Glutamatergic neuron (in vitro differentiated cells): ENCODE results near the gene BEAN1. TPM values are rescaled to one million over a fixed set of nuclear protein-coding genes. Genes with fewer than 3 reads are reported as not detected.

Source experiments
- DNase-seq: peaks from one replicate; pipeline ENCODE4 v3.0.0; 2022
- H3K27ac Mint-ChIP-seq: one replicate; pipeline ENCODE4 v1.8.0; 2020; ENCODE audit warnings: mild to moderate bottlenecking, mixed read lengths, inconsistent platforms; ENCODE audit not compliant: unreplicated experiment
- H3K27me3 Mint-ChIP-seq: one replicate; pipeline ENCODE4 v1.8.0; 2020; ENCODE audit warnings: mild to moderate bottlenecking, moderate library complexity, mixed read lengths, inconsistent platforms; ENCODE audit not compliant: unreplicated experiment
- H3K36me3 Mint-ChIP-seq: one replicate; pipeline ENCODE4 v1.8.0; 2020; ENCODE audit warnings: mild to moderate bottlenecking, mixed read lengths, inconsistent platforms; ENCODE audit not compliant: unreplicated experiment
- H3K4me1 Mint-ChIP-seq: one replicate; pipeline ENCODE4 v1.8.0; 2020; ENCODE audit warnings: mild to moderate bottlenecking, low read depth, mixed read lengths, inconsistent platforms; ENCODE audit not compliant: unreplicated experiment
- H3K4me3 Mint-ChIP-seq: one replicate; pipeline ENCODE4 v1.8.0; 2020; ENCODE audit warnings: mild to moderate bottlenecking, mixed read lengths, inconsistent platforms; ENCODE audit not compliant: unreplicated experiment
- H3K9me3 Mint-ChIP-seq: one replicate; pipeline ENCODE4 v1.8.0; 2020; ENCODE audit warnings: mild to moderate bottlenecking, moderate library complexity, mixed read lengths, inconsistent platforms; ENCODE audit not compliant: unreplicated experiment
- total RNA-seq: library from RNA; stranded (reverse); fragmentation: NEBNext Ultra II Directional; extraction: Animal tissue kit (Norgen Biotek cat#: 25700); gene quantifications from one replicate; pipeline ENCODE4 v1.2.1, GENCODE V29; 2021; ENCODE audit not compliant: unreplicated experiment
- TF ChIP-seq, protein P1 (sequence below): fragments of 200-600 bp; sonication (generic); IDR thresholded peaks from one replicate; pipeline ENCODE4 v1.5.0; 2021; ENCODE audit not compliant: partially characterized antibody, unreplicated experiment

The BEAN1 gene
- total RNA-seq, 1 donor from 2014 or later: 1.8 TPM

DNA sequence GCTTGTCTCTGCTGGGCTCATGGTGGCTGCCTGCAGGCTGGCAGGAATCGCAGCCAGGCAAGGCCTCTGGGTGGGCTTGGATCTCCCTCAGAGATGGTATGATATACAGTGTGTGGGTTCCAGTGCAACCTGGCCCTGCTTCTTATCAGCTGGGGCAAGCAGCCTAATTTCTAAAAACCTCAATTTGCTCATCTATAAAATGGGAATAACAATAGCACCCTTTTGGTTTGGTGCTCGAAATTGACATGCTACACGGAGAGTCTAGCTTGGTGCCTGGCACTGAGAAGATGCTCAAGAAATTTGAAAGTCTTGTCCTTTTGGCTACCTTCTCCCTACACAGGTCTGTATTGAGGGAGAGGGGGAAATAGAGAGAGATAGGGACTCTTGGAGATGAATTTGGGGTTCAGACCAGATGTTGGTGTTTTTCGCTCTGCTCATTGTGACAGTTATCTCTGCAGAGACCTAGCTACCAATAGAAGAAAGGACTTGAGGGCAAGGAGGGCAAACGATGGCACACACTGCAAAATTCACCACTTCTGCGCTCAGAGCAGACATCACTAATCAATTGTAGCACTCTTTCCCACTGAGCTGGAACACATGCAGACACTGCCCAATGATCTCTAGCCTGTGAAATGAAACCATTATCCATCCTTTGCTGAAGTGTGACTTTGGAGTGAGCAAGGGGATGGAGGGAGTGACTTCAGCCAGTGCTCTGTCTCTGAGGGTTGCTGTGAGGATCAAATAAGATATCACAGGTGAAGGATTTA is 15.6 kb downstream of the BEAN1 start:
- H3K27me3 Mint-ChIP-seq: peaks cover 13% of the 10 kb centered on the region
- H3K4me1 Mint-ChIP-seq: no peaks in the 10 kb centered on the region

DNA sequence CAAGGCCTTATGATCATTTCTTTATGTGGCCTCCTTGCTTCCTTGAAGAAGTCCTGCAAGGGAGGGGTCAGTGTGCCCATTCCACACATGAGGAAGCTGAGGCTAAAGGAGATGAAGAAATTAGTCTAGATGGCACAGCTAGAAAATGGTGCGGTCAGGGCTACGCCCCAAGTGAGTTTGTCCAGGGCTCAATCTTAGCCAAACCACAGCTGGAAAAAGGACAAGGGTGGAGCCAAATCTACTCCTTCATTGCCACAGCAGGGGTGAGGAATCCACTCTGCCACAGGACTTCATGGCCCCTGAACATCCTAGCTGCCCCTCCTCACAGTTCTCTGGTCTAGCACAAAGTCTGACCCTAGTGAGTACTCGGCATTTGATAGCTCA is 16.2 kb downstream of the BEAN1 start:
- H3K27me3 Mint-ChIP-seq: peaks cover 13% of the 10 kb centered on the region

More for the DNA sequence above, 15.6 kb downstream of the BEAN1 start:
- Mint-ChIP-seq H3K27ac (no peak overlapping the region), H3K9me3 (peaks cover 4% of the 10 kb centered on the region), H3K36me3 (no peaks in the 10 kb centered on the region), H3K4me3 (no peak overlapping the region)
- DNase-seq: no peak
- TF ChIP-seq, protein P1, sequence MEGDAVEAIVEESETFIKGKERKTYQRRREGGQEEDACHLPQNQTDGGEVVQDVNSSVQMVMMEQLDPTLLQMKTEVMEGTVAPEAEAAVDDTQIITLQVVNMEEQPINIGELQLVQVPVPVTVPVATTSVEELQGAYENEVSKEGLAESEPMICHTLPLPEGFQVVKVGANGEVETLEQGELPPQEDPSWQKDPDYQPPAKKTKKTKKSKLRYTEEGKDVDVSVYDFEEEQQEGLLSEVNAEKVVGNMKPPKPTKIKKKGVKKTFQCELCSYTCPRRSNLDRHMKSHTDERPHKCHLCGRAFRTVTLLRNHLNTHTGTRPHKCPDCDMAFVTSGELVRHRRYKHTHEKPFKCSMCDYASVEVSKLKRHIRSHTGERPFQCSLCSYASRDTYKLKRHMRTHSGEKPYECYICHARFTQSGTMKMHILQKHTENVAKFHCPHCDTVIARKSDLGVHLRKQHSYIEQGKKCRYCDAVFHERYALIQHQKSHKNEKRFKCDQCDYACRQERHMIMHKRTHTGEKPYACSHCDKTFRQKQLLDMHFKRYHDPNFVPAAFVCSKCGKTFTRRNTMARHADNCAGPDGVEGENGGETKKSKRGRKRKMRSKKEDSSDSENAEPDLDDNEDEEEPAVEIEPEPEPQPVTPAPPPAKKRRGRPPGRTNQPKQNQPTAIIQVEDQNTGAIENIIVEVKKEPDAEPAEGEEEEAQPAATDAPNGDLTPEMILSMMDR: no peak

DNA sequence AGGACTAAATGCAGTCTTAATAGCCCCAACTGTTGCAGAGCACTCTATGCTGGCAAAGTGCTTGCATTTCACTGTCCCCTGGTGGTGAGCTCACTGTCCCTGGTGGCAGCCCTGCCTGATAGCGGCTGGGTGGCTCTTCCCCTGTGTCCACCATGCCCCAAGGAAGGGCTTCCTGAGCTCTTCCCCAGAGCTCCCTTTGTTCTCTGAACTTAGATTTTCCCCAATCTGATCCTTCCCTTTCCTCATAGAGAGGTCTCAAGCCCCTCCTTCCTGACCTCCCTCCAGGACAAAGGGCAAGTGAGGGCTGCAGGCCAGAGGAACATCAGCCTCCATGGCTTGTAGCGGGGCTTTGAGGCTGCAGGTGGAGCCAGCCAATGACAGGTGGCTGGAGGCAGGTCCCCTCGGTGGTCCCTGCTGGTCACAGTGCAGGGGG is 17.0 kb downstream of the BEAN1 start:
- Mint-ChIP-seq H3K27me3 (peaks cover 10% of the 10 kb centered on the region), H3K27ac (no peak overlapping the region), H3K9me3 (peaks cover 4% of the 10 kb centered on the region), H3K4me3 (no peak overlapping the region), H3K4me1 (no peaks in the 10 kb centered on the region), H3K36me3 (no peaks in the 10 kb centered on the region)
- no peak for DNase-seq
- TF ChIP-seq, protein P1: no peak

More for the DNA sequence above, 16.2 kb downstream of the BEAN1 start:
- DNase-seq: no peak
- Mint-ChIP-seq H3K9me3 (peaks cover 4% of the 10 kb centered on the region), H3K36me3 (no peaks in the 10 kb centered on the region), H3K4me3 (no peak overlapping the region), H3K27ac (no peak overlapping the region), H3K4me1 (no peaks in the 10 kb centered on the region)
- TF ChIP-seq, protein P1: no peak

DNA sequence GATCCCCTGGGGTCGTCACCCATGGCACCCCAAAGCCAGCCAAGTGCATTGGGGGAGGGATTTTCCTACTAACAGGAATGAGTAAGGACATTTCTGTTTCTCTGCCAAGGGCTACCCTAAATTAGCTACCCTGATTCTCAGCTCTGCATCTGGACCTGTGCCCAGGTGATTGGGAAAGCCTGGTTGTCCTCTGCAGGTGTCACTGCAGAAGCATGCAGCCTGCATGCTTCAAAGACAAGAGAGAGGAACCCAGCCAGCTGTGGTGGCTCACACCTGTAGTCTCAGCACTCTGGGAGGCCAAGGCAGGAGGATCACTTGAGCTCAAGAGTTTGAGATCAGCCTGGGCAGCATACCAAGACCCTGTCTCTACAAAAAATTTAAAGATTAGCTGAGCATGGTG is 19.6 kb downstream of the BEAN1 start:
- no peak overlapping the region for H3K27ac Mint-ChIP-seq
- H3K27me3 Mint-ChIP-seq: peaks cover 10% of the 10 kb centered on the region
- H3K9me3 Mint-ChIP-seq: peaks cover 3% of the 10 kb centered on the region
- DNase-seq: no peak
- H3K4me3 Mint-ChIP-seq: no peak overlapping the region
- TF ChIP-seq, protein P1: no peak
- H3K4me1 Mint-ChIP-seq: no peaks in the 10 kb centered on the region
- H3K36me3 Mint-ChIP-seq: no peaks in the 10 kb centered on the region

DNA sequence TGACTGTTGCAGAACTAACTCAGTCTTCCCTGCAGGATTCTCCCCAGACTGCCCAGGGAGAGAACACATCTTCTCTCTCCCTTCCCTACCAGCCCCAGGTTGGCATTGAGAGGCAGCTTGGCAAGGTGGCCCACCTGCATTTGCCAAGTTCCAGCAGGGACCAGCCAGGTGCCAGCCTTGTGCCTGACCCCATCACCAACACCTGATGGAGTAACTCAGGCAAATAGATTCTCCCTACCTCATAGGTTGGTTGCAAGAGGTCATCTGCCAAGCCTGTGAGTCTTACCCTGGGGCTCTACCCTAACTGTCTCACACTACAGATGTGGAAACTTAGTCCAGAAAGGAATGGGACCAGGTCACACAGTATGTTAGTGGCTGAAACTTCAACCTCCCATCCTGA is 20.4 kb downstream of the BEAN1 start:
- TF ChIP-seq, protein P1: no peak
- Mint-ChIP-seq H3K4me3 (no peak overlapping the region), H3K36me3 (no peaks in the 10 kb centered on the region), H3K27me3 (peaks cover 10% of the 10 kb centered on the region), H3K9me3 (peaks cover 3% of the 10 kb centered on the region), H3K4me1 (no peaks in the 10 kb centered on the region), H3K27ac (no peak overlapping the region)
- no peak for DNase-seq
